ENCODE results near the gene GJA4. TPM values are rescaled to one million over a fixed set of nuclear protein-coding genes. Genes with fewer than 3 reads are reported as not detected.

The GJA4 gene
- total RNA-seq, 1 donor from 2014 or later, result 11.6 TPM

- TF ChIP-seq, protein P1, sequence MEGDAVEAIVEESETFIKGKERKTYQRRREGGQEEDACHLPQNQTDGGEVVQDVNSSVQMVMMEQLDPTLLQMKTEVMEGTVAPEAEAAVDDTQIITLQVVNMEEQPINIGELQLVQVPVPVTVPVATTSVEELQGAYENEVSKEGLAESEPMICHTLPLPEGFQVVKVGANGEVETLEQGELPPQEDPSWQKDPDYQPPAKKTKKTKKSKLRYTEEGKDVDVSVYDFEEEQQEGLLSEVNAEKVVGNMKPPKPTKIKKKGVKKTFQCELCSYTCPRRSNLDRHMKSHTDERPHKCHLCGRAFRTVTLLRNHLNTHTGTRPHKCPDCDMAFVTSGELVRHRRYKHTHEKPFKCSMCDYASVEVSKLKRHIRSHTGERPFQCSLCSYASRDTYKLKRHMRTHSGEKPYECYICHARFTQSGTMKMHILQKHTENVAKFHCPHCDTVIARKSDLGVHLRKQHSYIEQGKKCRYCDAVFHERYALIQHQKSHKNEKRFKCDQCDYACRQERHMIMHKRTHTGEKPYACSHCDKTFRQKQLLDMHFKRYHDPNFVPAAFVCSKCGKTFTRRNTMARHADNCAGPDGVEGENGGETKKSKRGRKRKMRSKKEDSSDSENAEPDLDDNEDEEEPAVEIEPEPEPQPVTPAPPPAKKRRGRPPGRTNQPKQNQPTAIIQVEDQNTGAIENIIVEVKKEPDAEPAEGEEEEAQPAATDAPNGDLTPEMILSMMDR (IDR thresholded peaks at IDR 0.05), result no peak
- Mint-ChIP-seq H3K4me3 (ENCODE audit: unreplicated experiment) (no peak overlapping the region), H3K27me3 (ENCODE audit: low read depth) (no peaks in the 10 kb centered on the region), H3K9me3 (ENCODE audit: low read depth) (no peaks in the 10 kb centered on the region), H3K4me1 (ENCODE audit: low read depth) (peaks cover 19% of the 10 kb centered on the region), H3K27ac (ENCODE audit: unreplicated experiment) (no peak overlapping the region), H3K36me3 (ENCODE audit: low read depth) (peaks cover 2% of the 10 kb centered on the region)
- DNase-seq (ENCODE audit: low spot score), result no peak
Observed at GRCh38 chr1:34842073-34842472, 49.3 kb downstream of the GJA4 start.

- no peak for DNase-seq (ENCODE audit: low spot score)
- Mint-ChIP-seq H3K4me1 (ENCODE audit: low read depth) (peaks cover 14% of the 10 kb centered on the region), H3K36me3 (ENCODE audit: low read depth) (peaks cover 2% of the 10 kb centered on the region), H3K9me3 (ENCODE audit: low read depth) (no peaks in the 10 kb centered on the region), H3K4me3 (ENCODE audit: unreplicated experiment) (no peak overlapping the region), H3K27me3 (ENCODE audit: low read depth) (no peaks in the 10 kb centered on the region), H3K27ac (ENCODE audit: unreplicated experiment) (no peak overlapping the region)
- TF ChIP-seq, protein P1 (IDR thresholded peaks at IDR 0.05), result no peak
Observed at GRCh38 chr1:34842952-34843371, 50.2 kb downstream of the GJA4 start.

DNA sequence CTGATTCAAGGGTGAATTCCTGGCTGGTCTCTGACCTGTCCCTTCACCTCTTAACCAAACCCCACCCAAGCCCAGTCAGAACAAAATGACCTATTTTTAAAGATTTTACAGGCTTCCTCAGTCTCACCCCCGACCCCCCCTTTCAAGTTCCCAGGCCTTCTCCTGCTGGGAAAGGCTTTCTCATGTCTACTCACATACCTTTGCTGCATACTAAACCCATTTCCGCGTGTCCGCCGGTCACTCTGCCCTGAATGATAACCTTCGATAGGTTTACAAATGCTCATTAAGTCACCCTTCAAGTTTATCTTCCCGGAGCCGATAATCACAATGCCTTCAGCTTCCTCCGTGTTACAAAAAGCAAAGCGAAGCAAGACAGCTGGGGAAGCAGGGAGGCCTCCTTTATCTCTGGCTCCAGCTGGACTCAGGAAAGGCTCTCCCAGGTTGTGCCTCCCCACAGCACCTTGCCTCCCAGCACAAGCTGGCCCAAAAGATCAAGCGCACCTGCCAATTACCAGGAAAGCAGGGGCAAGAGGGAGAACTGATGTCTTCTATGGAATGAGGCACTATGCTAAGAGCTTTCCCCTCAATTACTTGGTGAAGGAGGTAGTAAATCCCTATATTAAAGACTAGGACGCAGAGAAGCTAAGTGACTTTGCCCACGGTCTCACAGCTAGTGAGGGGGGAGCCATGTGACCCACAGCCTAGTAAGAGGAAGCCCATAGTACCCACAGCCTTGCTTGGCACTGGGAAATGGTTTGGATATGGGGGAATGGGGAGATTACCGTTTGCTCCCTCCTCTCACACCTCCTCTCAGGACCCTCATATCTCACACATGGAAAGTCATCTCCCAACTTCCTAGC lies 50.8 kb downstream of the GJA4 start:
- peaks cover 4% of the 10 kb centered on the region for H3K36me3 Mint-ChIP-seq (ENCODE audit: low read depth)
- TF ChIP-seq, protein P1 (IDR thresholded peaks at IDR 0.05), result no peak
- H3K9me3 Mint-ChIP-seq (ENCODE audit: low read depth), result no peaks in the 10 kb centered on the region
- H3K4me3 Mint-ChIP-seq (ENCODE audit: unreplicated experiment), result no peak overlapping the region
- no peaks in the 10 kb centered on the region for H3K27me3 Mint-ChIP-seq (ENCODE audit: low read depth)
- no peak for DNase-seq (ENCODE audit: low spot score)
- H3K4me1 Mint-ChIP-seq (ENCODE audit: low read depth), result peaks cover 21% of the 10 kb centered on the region
- H3K27ac Mint-ChIP-seq (ENCODE audit: unreplicated experiment), result peak overlapping the region; percentile 28

DNA sequence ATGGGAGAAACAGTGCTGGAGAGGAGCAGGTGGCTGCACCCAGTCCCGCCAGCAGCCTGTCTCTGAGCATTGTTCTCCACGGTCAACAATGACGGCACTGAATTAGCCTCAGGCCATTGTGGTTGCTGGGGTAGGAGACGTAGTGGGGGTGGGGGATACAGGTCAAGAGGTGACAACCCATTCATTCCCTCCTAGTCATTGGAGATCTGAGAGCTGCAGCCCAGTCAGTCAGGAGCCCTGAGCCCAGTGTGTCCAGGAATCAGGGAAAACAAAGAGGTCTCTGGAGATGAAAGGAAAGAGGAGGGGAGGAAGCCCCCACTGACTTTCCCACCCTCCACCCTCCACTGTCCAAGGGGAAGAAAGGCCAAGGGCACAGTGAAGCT lies 51.4 kb downstream of the GJA4 start:
- H3K4me3 Mint-ChIP-seq (ENCODE audit: unreplicated experiment), result no peak overlapping the region
- TF ChIP-seq, protein P1 (IDR thresholded peaks at IDR 0.05), result no peak
- no peaks in the 10 kb centered on the region for H3K27me3 Mint-ChIP-seq (ENCODE audit: low read depth)
- H3K9me3 Mint-ChIP-seq (ENCODE audit: low read depth), result no peaks in the 10 kb centered on the region
- no peak overlapping the region for H3K27ac Mint-ChIP-seq (ENCODE audit: unreplicated experiment)
- peaks cover 8% of the 10 kb centered on the region for H3K36me3 Mint-ChIP-seq (ENCODE audit: low read depth)
- no peak for DNase-seq (ENCODE audit: low spot score)
- peaks cover 24% of the 10 kb centered on the region for H3K4me1 Mint-ChIP-seq (ENCODE audit: low read depth)

Other genes starting within 250 kb of the GJA4 start
- gene GJB5, start 38.0 kb upstream of the GJA4 start, total RNA-seq, result not detected in 3 replicates
- gene GJB4, start 33.3 kb upstream of the GJA4 start, total RNA-seq, result not detected in 3 replicates
- gene GJB3, start 11.8 kb upstream of the GJA4 start, total RNA-seq, result not detected in 3 replicates
- 39.6 to 41.4 TPM (median 40.6 TPM) in 3 replicates for gene SMIM12, start 66.8 kb downstream of the GJA4 start, total RNA-seq
- 0.12 to 0.64 TPM (median 0.22 TPM) in 3 replicates for gene DLGAP3, start 136.7 kb downstream of the GJA4 start, total RNA-seq
- 16.2 to 19.1 TPM (median 17.7 TPM) in 3 replicates for gene TMEM35B, start 192.3 kb downstream of the GJA4 start, total RNA-seq
- gene ZMYM6, start 238.9 kb downstream of the GJA4 start, total RNA-seq, result 18.8 to 24.8 TPM (median 22.8 TPM) in 3 replicates